SJCRH30 (cell line): ENCODE measurements around the gene TMEM273. TPM values are rescaled to one million over a fixed set of nuclear protein-coding genes. Genes with fewer than 3 reads are reported as not detected.

Experiments
- DNase-seq, 2 experiments: peaks; one replicate each; pipeline ENCODE4 v3.0.0-alpha.2; 2015 to 2020
- H3K27ac ChIP-seq: fragments of 250-450 bp; sonication (Bioruptor Pico); 2 replicates; pipeline ENCODE4 v1.5.1; 2020; ENCODE audit warnings: mild to moderate bottlenecking, moderate library complexity
- H3K27me3 ChIP-seq: fragments of 250-450 bp; sonication (Bioruptor Pico); 2 replicates; pipeline ENCODE4 v1.5.1; 2020; ENCODE audit warnings: mild to moderate bottlenecking, moderate library complexity
- H3K36me3 ChIP-seq: fragments of 250-450 bp; sonication (Bioruptor Pico); 2 replicates; pipeline ENCODE4 v1.5.1; 2020; ENCODE audit warnings: mild to moderate bottlenecking, moderate library complexity
- H3K4me1 ChIP-seq: fragments of 250-450 bp; sonication (Bioruptor Pico); 2 replicates; pipeline ENCODE4 v1.5.1; 2020; ENCODE audit warnings: mild to moderate bottlenecking, moderate library complexity
- H3K4me3 ChIP-seq: fragments of 250-450 bp; sonication (Bioruptor Pico); 2 replicates; pipeline ENCODE4 v1.5.1; 2020; ENCODE audit warnings: mild to moderate bottlenecking, moderate library complexity
- H3K9me3 ChIP-seq: fragments of 250-450 bp; sonication (Bioruptor Pico); replicated peaks from 2 replicates; pipeline ENCODE4 v1.5.1; 2020; ENCODE audit warnings: mild to moderate bottlenecking, moderate library complexity
- total RNA-seq: library from RNA; depleted of rRNA; stranded (reverse); fragments of >200 nt; shearing (Covaris generic); gene quantifications from 2 replicates; pipeline ENCODE4 v1.2.3, GENCODE V29; 2014

The TMEM273 gene
- total RNA-seq, 1 experiment from 2014 or later = 2.5 TPM

- Histone ChIP-seq H3K36me3 (no peaks in the 10 kb centered on the region), H3K27ac (no peak overlapping the region), H3K27me3 (no peaks in the 10 kb centered on the region), H3K4me1 (peaks cover 24% of the 10 kb centered on the region), H3K4me3 (no peak overlapping the region), H3K9me3 (no peaks in the 10 kb centered on the region)
- no peak for DNase-seq
Observed at GRCh38 chr10:49153115-49153514, 35.1 kb downstream of the TMEM273 start.

GRCh38 chr10:49152663-49153062 is 35.5 kb downstream of the TMEM273 start:
- Histone ChIP-seq H3K36me3 (no peaks in the 10 kb centered on the region), H3K4me3 (no peak overlapping the region), H3K27ac (no peak overlapping the region), H3K9me3 (0 out of 2 replicates have a peak, but pooled peaks cover under 1% of the 10 kb centered on the region), H3K4me1 (peaks cover 24% of the 10 kb centered on the region), H3K27me3 (no peaks in the 10 kb centered on the region)
- no peak for DNase-seq

- no peaks in the 10 kb centered on the region for H3K27me3 ChIP-seq
- 0 out of 2 replicates have a peak, but pooled peaks cover 5% of the 10 kb centered on the region for H3K9me3 ChIP-seq
- DNase-seq = no peak
- no peaks in the 10 kb centered on the region for H3K36me3 ChIP-seq
- H3K27ac ChIP-seq = no peak overlapping the region
- no peak overlapping the region for H3K4me3 ChIP-seq
- H3K4me1 ChIP-seq = peaks cover 24% of the 10 kb centered on the region
Observed at GRCh38 chr10:49152037-49152436, 36.2 kb downstream of the TMEM273 start.

- Histone ChIP-seq H3K27me3 (no peaks in the 10 kb centered on the region), H3K4me1 (peaks cover 24% of the 10 kb centered on the region), H3K9me3 (0 out of 2 replicates have a peak, but pooled peaks cover 5% of the 10 kb centered on the region), H3K36me3 (no peaks in the 10 kb centered on the region), H3K4me3 (no peak overlapping the region), H3K27ac (no peak overlapping the region)
- DNase-seq = no peak
Observed at GRCh38 chr10:49151481-49151880, 36.7 kb downstream of the TMEM273 start.

- Histone ChIP-seq H3K27me3 (no peaks in the 10 kb centered on the region), H3K9me3 (0 out of 2 replicates have a peak, but pooled peaks cover 5% of the 10 kb centered on the region), H3K4me3 (no peak overlapping the region), H3K4me1 (peaks cover 24% of the 10 kb centered on the region), H3K36me3 (no peaks in the 10 kb centered on the region), H3K27ac (no peak overlapping the region)
- peak in 1 of 2 experiments; percentile 7 for DNase-seq
Observed at GRCh38 chr10:49151025-49151445, 37.2 kb downstream of the TMEM273 start.

- no peaks in the 10 kb centered on the region for H3K36me3 ChIP-seq
- peak in 1 of 2 experiments; percentile 41 for DNase-seq
- peak overlapping the region; percentile 79 for H3K27ac ChIP-seq
- H3K4me1 ChIP-seq = peaks cover 24% of the 10 kb centered on the region
- H3K9me3 ChIP-seq = 0 out of 2 replicates have a peak, but pooled peaks cover 5% of the 10 kb centered on the region
- no peak overlapping the region for H3K4me3 ChIP-seq
- H3K27me3 ChIP-seq = no peaks in the 10 kb centered on the region
Observed at GRCh38 chr10:49150426-49150825, 37.8 kb downstream of the TMEM273 start.

GRCh38 chr10:49149881-49150280 is 38.3 kb downstream of the TMEM273 start:
- H3K9me3 ChIP-seq = 0 out of 2 replicates have a peak, but pooled peaks cover 5% of the 10 kb centered on the region
- H3K4me1 ChIP-seq = peaks cover 25% of the 10 kb centered on the region
- peak in 1 of 2 experiments; percentile 9 for DNase-seq
- H3K27ac ChIP-seq = peak overlapping the region; percentile 79
- no peaks in the 10 kb centered on the region for H3K27me3 ChIP-seq
- no peak overlapping the region for H3K4me3 ChIP-seq
- no peaks in the 10 kb centered on the region for H3K36me3 ChIP-seq

GRCh38 chr10:49144058-49144720 is 44.0 kb downstream of the TMEM273 start:
- peak; percentile 77 to 79 for DNase-seq
- peaks cover 38% of the 10 kb centered on the region for H3K4me1 ChIP-seq
- no peaks in the 10 kb centered on the region for H3K27me3 ChIP-seq
- H3K27ac ChIP-seq = no peak overlapping the region
- 0 out of 2 replicates have a peak, but pooled peaks cover 5% of the 10 kb centered on the region for H3K9me3 ChIP-seq
- H3K4me3 ChIP-seq = no peak overlapping the region
- H3K36me3 ChIP-seq = no peaks in the 10 kb centered on the region

GRCh38 chr10:49143249-49143648 is 44.9 kb downstream of the TMEM273 start:
- no peak for DNase-seq
- Histone ChIP-seq H3K9me3 (0 out of 2 replicates have a peak, but pooled peaks cover 5% of the 10 kb centered on the region), H3K27ac (no peak overlapping the region), H3K36me3 (no peaks in the 10 kb centered on the region), H3K4me1 (peaks cover 39% of the 10 kb centered on the region), H3K27me3 (no peaks in the 10 kb centered on the region), H3K4me3 (no peak overlapping the region)

- Histone ChIP-seq H3K36me3 (no peaks in the 10 kb centered on the region), H3K4me3 (no peak overlapping the region), H3K4me1 (peaks cover 42% of the 10 kb centered on the region), H3K9me3 (no peaks in the 10 kb centered on the region), H3K27me3 (no peaks in the 10 kb centered on the region), H3K27ac (no peak overlapping the region)
- DNase-seq = no peak
Observed at GRCh38 chr10:49141541-49142332, 46.5 kb downstream of the TMEM273 start.

GRCh38 chr10:49140304-49141177 is 47.6 kb downstream of the TMEM273 start:
- no peak overlapping the region for H3K4me3 ChIP-seq
- DNase-seq = no peak
- no peaks in the 10 kb centered on the region for H3K27me3 ChIP-seq
- no peaks in the 10 kb centered on the region for H3K36me3 ChIP-seq
- H3K4me1 ChIP-seq = peaks cover 46% of the 10 kb centered on the region
- no peak overlapping the region for H3K27ac ChIP-seq
- no peaks in the 10 kb centered on the region for H3K9me3 ChIP-seq

GRCh38 chr10:49139846-49140195 is 48.4 kb downstream of the TMEM273 start:
- DNase-seq = no peak
- H3K27me3 ChIP-seq = no peaks in the 10 kb centered on the region
- peaks cover 45% of the 10 kb centered on the region for H3K4me1 ChIP-seq
- H3K4me3 ChIP-seq = no peak overlapping the region
- peak overlapping the region; percentile 37; the same call in 1 of the 2 replicates for H3K27ac ChIP-seq
- no peaks in the 10 kb centered on the region for H3K36me3 ChIP-seq
- no peaks in the 10 kb centered on the region for H3K9me3 ChIP-seq

- peaks cover 39% of the 10 kb centered on the region for H3K4me1 ChIP-seq
- H3K27me3 ChIP-seq = no peaks in the 10 kb centered on the region
- H3K36me3 ChIP-seq = no peaks in the 10 kb centered on the region
- H3K9me3 ChIP-seq = no peaks in the 10 kb centered on the region
- H3K4me3 ChIP-seq = no peak overlapping the region
- peak overlapping the region; percentile 37 for H3K27ac ChIP-seq
- DNase-seq = peak in 1 of 2 experiments; percentile 33
Observed at GRCh38 chr10:49139028-49139845, 49.0 kb downstream of the TMEM273 start.
